H9 (cell line): ENCODE data around the gene PCYT1B. TPM values are rescaled to one million over a fixed set of nuclear protein-coding genes. Genes with fewer than 3 reads are reported as not detected.

Experiments used
- DNase-seq: peaks from one replicate; pipeline ENCODE4 v3.0.0-alpha.2; 2017
- H2AFZ ChIP-seq: one replicate; pipeline ENCODE4 v1.6.1; 2013; ENCODE audit warnings: mild to moderate bottlenecking, low read length, control low read depth, moderate library complexity
- H2AK5ac ChIP-seq: 2 replicates; pipeline ENCODE4 v1.6.1; 2013; ENCODE audit warnings: low read length, control low read depth, mixed read lengths; ENCODE audit not compliant: insufficient read length
- H2BK120ac ChIP-seq: one replicate; pipeline ENCODE4 v1.6.1; 2013; ENCODE audit warnings: low read depth, mild to moderate bottlenecking, low read length, control low read depth, inconsistent platforms; ENCODE audit not compliant: poor library complexity, severe bottlenecking
- H2BK12ac ChIP-seq: 2 replicates; pipeline ENCODE4 v1.6.1; 2013; ENCODE audit warnings: low read length, control low read depth, mixed read lengths, low read depth; ENCODE audit not compliant: insufficient read length
- H2BK15ac ChIP-seq: 2 replicates; pipeline ENCODE4 v1.6.1; 2013; ENCODE audit warnings: low read depth, low read length, control low read depth
- H2BK20ac ChIP-seq: one replicate; pipeline ENCODE4 v1.6.1; 2013; ENCODE audit warnings: low read depth, mild to moderate bottlenecking, low read length, control low read depth, inconsistent platforms; ENCODE audit not compliant: poor library complexity, severe bottlenecking
- H2BK5ac ChIP-seq: 2 replicates; pipeline ENCODE4 v1.6.1; 2013; ENCODE audit warnings: low read length, control low read depth, mixed read lengths; ENCODE audit not compliant: insufficient read length
- H3K14ac ChIP-seq: 2 replicates; pipeline ENCODE4 v1.6.1; 2013; ENCODE audit warnings: low read length, control low read depth; ENCODE audit not compliant: insufficient read depth
- H3K18ac ChIP-seq: 2 replicates; pipeline ENCODE4 v1.6.1; 2013; ENCODE audit warnings: low read depth, mild to moderate bottlenecking, mixed read lengths, low read length, control low read depth; ENCODE audit not compliant: insufficient read length
- H3K23ac ChIP-seq: 2 replicates; pipeline ENCODE4 v1.6.1; 2013; ENCODE audit warnings: low read length, control low read depth, mixed read lengths, low read depth; ENCODE audit not compliant: insufficient read length
- H3K23me2 ChIP-seq: 2 replicates; pipeline ENCODE4 v1.6.1; 2013; ENCODE audit warnings: low read depth, mild to moderate bottlenecking, mixed read lengths, low read length, control low read depth; ENCODE audit not compliant: insufficient read length, poor library complexity, severe bottlenecking
- H3K27ac ChIP-seq: 2 replicates; pipeline ENCODE4 v1.5.1; 2013; ENCODE audit warnings: low read length, control low read depth, mixed read lengths, low read depth; ENCODE audit not compliant: insufficient read length
- H3K27me3 ChIP-seq: 2 replicates; pipeline ENCODE4 v1.6.1; 2013; ENCODE audit warnings: low read length, control low read depth, inconsistent platforms; ENCODE audit not compliant: insufficient read depth
- H3K4ac ChIP-seq: 2 replicates; pipeline ENCODE4 v1.6.1; 2013; ENCODE audit warnings: low read depth, mild to moderate bottlenecking, control low read depth, inconsistent platforms, low read length, moderate library complexity
- H3K4me1 ChIP-seq: 2 replicates; pipeline ENCODE4 v1.6.1; 2013; ENCODE audit warnings: low read length, control low read depth, inconsistent platforms; ENCODE audit not compliant: insufficient read depth
- H3K4me2 ChIP-seq: 2 replicates; pipeline ENCODE4 v1.6.1; 2013; ENCODE audit warnings: low read length, control low read depth, mixed read lengths; ENCODE audit not compliant: insufficient read length, insufficient read depth
- H3K56ac ChIP-seq: 2 replicates; pipeline ENCODE4 v1.6.1; 2013; ENCODE audit warnings: low read depth, mild to moderate bottlenecking, mixed read lengths, low read length, control low read depth; ENCODE audit not compliant: insufficient read length
- H3K79me1 ChIP-seq: 2 replicates; pipeline ENCODE4 v1.6.1; 2013; ENCODE audit warnings: low read depth, mild to moderate bottlenecking, moderate library complexity, low read length, control low read depth, inconsistent platforms; ENCODE audit not compliant: insufficient read depth, poor library complexity, severe bottlenecking
- H3K79me2 ChIP-seq: 2 replicates; pipeline ENCODE4 v1.6.1; 2013; ENCODE audit warnings: low read length, control low read depth, inconsistent platforms; ENCODE audit not compliant: insufficient read depth
- H3K9ac ChIP-seq: 2 replicates; pipeline ENCODE4 v1.6.1; 2013; ENCODE audit warnings: low read length, control low read depth, mixed read lengths; ENCODE audit not compliant: insufficient read length; ENCODE audit errors: extremely low read depth
- H3K9me3 ChIP-seq: one replicate; pipeline ENCODE4 v1.6.1; 2013; ENCODE audit warnings: low read depth, low read length, inconsistent platforms; ENCODE audit not compliant: control insufficient read depth
- H3T11ph ChIP-seq: one replicate; pipeline ENCODE4 v1.6.1; 2013; ENCODE audit warnings: mild to moderate bottlenecking, low read length, control low read depth, inconsistent platforms
- H4K20me1 ChIP-seq: one replicate; pipeline ENCODE4 v1.6.1; 2013; ENCODE audit not compliant: control insufficient read depth, insufficient read length, insufficient read depth
- H4K5ac ChIP-seq: 2 replicates; pipeline ENCODE4 v1.6.1; 2013; ENCODE audit warnings: low read depth, mild to moderate bottlenecking, mixed read lengths, low read length, control low read depth; ENCODE audit not compliant: insufficient read length
- H4K8ac ChIP-seq: replicated peaks from 2 replicates; pipeline ENCODE4 v1.6.1; 2013; ENCODE audit warnings: low read length, control low read depth, mixed read lengths, low read depth; ENCODE audit not compliant: insufficient read length
- H4K91ac ChIP-seq: 2 replicates; pipeline ENCODE4 v1.6.1; 2013; ENCODE audit warnings: low read depth, mild to moderate bottlenecking, moderate library complexity, mixed read lengths, low read length, control low read depth; ENCODE audit not compliant: insufficient read length
- H3K27ac Mint-ChIP-seq, 3 experiments: 2 replicates in 2 of 3; 3 replicates in 1 of 3; pipeline ENCODE4 v1.8.0; 2020 to 2021; ENCODE audit warnings: mixed read lengths in 3 of 3, mild to moderate bottlenecking in 1 of 3, moderate library complexity in 1 of 3
- H3K27me3 Mint-ChIP-seq: 2 replicates; pipeline ENCODE4 v1.8.0; 2021; ENCODE audit warnings: low read depth, mild to moderate bottlenecking, moderate library complexity, mixed read lengths
- H3K36me3 Mint-ChIP-seq, 3 experiments: 2 replicates in 2 of 3; 3 replicates in 1 of 3; pipeline ENCODE4 v1.8.0; 2020 to 2021; ENCODE audit warnings: low read depth in 3 of 3, mixed read lengths in 3 of 3; ENCODE audit not compliant: insufficient read depth in 1 of 3
- H3K4me1 Mint-ChIP-seq, 2 experiments: 2 replicates each; pipeline ENCODE4 v1.8.0; 2020; ENCODE audit warnings: mixed read lengths in 2 of 2
- H3K4me3 Mint-ChIP-seq, 2 experiments: 2 replicates in 1 of 2; 3 replicates in 1 of 2; pipeline ENCODE4 v1.8.0; 2020 to 2021; ENCODE audit warnings: mild to moderate bottlenecking in 2 of 2, mixed read lengths in 2 of 2, moderate library complexity in 1 of 2
- H3K9me3 Mint-ChIP-seq, 2 experiments: 2 replicates in 1 of 2; 3 replicates in 1 of 2; pipeline ENCODE4 v1.8.0; 2020; ENCODE audit warnings: mild to moderate bottlenecking in 2 of 2, mixed read lengths in 2 of 2, moderate library complexity in 1 of 2
- CTCF ChIP-seq: fragments of 200-600 bp; sonication (generic); conservative IDR thresholded peaks from 3 replicates; pipeline ENCODE4 v1.8.0; 2021; ENCODE audit warnings: antibody characterized with exemption, mild to moderate bottlenecking
- WGBS: extraction: QIAGEN DNeasy Blood & Tissue Kit; methylation state at CpG from one replicate; pipeline ENCODE4 v1.1.7; 2013; ENCODE audit warnings: missing lambda C conversion rate, low lambda C conversion rate, mixed read lengths; ENCODE audit not compliant: insufficient read length; ENCODE audit errors: extremely low coverage; 5-methylcytosine and 5-hydroxymethylcytosine counted together
- total RNA-seq: library from RNA; stranded (reverse); gene quantifications from 2 replicates; pipeline ENCODE4 v1.2.1, GENCODE V29; 2021

Gene PCYT1B
- total RNA-seq, 1 experiment from 2014 or later = 29.1 TPM

GRCh38 chrX:24657671-24658386 lies 10.7 kb upstream of the PCYT1B start:
- H3K79me2 ChIP-seq = no peaks in the 10 kb centered on the region
- no peak overlapping the region for H2BK12ac ChIP-seq
- no peaks in the 10 kb centered on the region for H4K20me1 ChIP-seq
- H3K18ac ChIP-seq = no peak overlapping the region
- H3K9ac ChIP-seq = no peak overlapping the region
- H2BK120ac ChIP-seq = no peak overlapping the region
- H3K27ac Mint-ChIP-seq = peak overlapping the region in 2 of 3 experiments; percentile 16 to 87; a peak in 4 of 7 replicates
- no peak for TF ChIP-seq CTCF
- H3K27ac ChIP-seq = no peak overlapping the region
- H3K4me2 ChIP-seq = no peak overlapping the region
- H2BK15ac ChIP-seq = no peak overlapping the region
- H3K14ac ChIP-seq = no peak overlapping the region
- no peak overlapping the region for H2BK5ac ChIP-seq
- H4K8ac ChIP-seq = no peak overlapping the region
- no peak overlapping the region for H4K5ac ChIP-seq
- no peak overlapping the region for H2AK5ac ChIP-seq
- H2BK20ac ChIP-seq = peak overlapping the region; percentile 83
- DNase-seq = no peak
- no peak overlapping the region for H3K4ac ChIP-seq
- H3T11ph ChIP-seq = no peak overlapping the region
- H3K9me3 ChIP-seq = no peaks in the 10 kb centered on the region
- H4K91ac ChIP-seq = no peak overlapping the region
- no peaks in the 10 kb centered on the region for H3K79me1 ChIP-seq
- no peaks in the 10 kb centered on the region for H3K36me3 Mint-ChIP-seq
- no peak overlapping the region for H3K4me3 Mint-ChIP-seq
- H3K23ac ChIP-seq = no peak overlapping the region
- no peaks in the 10 kb centered on the region for H3K23me2 ChIP-seq
- WGBS = no CpG with 5 or more reads among the region's 6 CpGs
- peaks cover 4% of the 10 kb centered on the region; the same call in 1 of the 2 replicates for H3K27me3 Mint-ChIP-seq
- peaks cover 22 to 25% of the 10 kb centered on the region in 2 experiments for H3K4me1 Mint-ChIP-seq
- no peaks in the 10 kb centered on the region for H3K27me3 ChIP-seq
- H2AFZ ChIP-seq = no peak overlapping the region
- no peaks in the 10 kb centered on the region; the same call in 1 of the 2 replicates for H3K4me1 ChIP-seq
- no peaks in the 10 kb centered on the region for H3K9me3 Mint-ChIP-seq
- no peak overlapping the region for H3K56ac ChIP-seq
